Osteocyte (in vitro differentiated cells): ENCODE results near the gene YBX2. TPM values are rescaled to one million over a fixed set of nuclear protein-coding genes. Genes with fewer than 3 reads are reported as not detected.
A peak's percentile ranks its signal among the peaks of the same experiment; 100 is the strongest.

Experiments
- DNase-seq: peaks from one replicate; pipeline ENCODE4 v3.0.0; 2021; ENCODE audit warnings: mixed read lengths; ENCODE audit not compliant: unreplicated experiment; ENCODE audit errors: extremely low spot score
- H3K27ac Mint-ChIP-seq: one replicate; pipeline ENCODE4 v1.8.0; 2021; ENCODE audit warnings: mild to moderate bottlenecking, mixed read lengths; ENCODE audit not compliant: unreplicated experiment
- H3K27me3 Mint-ChIP-seq: one replicate; pipeline ENCODE4 v1.8.0; 2021; ENCODE audit warnings: mixed read lengths; ENCODE audit not compliant: unreplicated experiment
- H3K36me3 Mint-ChIP-seq: one replicate; pipeline ENCODE4 v1.8.0; 2021; ENCODE audit warnings: mixed read lengths; ENCODE audit not compliant: unreplicated experiment
- H3K4me1 Mint-ChIP-seq: one replicate; pipeline ENCODE4 v1.8.0; 2021; ENCODE audit warnings: mixed read lengths; ENCODE audit not compliant: unreplicated experiment
- H3K4me3 Mint-ChIP-seq: one replicate; pipeline ENCODE4 v1.8.0; 2021; ENCODE audit warnings: mild to moderate bottlenecking, moderate library complexity, mixed read lengths; ENCODE audit not compliant: unreplicated experiment
- H3K9me3 Mint-ChIP-seq: one replicate; pipeline ENCODE4 v1.8.0; 2021; ENCODE audit warnings: mixed read lengths; ENCODE audit not compliant: unreplicated experiment
- total RNA-seq: library from RNA; stranded (reverse); gene quantifications from 2 replicates; pipeline ENCODE4 v1.2.1, GENCODE V29; 2021
- TF ChIP-seq, protein P1 (sequence below): fragments of 200-600 bp; sonication (generic); IDR thresholded peaks from 2 replicates; pipeline ENCODE4 v1.5.0; 2021; ENCODE audit warnings: antibody characterized with exemption, mild to moderate bottlenecking, moderate library complexity

YBX2 gene
- total RNA-seq, 1 donor from 2014 or later: 0.40 TPM

DNA sequence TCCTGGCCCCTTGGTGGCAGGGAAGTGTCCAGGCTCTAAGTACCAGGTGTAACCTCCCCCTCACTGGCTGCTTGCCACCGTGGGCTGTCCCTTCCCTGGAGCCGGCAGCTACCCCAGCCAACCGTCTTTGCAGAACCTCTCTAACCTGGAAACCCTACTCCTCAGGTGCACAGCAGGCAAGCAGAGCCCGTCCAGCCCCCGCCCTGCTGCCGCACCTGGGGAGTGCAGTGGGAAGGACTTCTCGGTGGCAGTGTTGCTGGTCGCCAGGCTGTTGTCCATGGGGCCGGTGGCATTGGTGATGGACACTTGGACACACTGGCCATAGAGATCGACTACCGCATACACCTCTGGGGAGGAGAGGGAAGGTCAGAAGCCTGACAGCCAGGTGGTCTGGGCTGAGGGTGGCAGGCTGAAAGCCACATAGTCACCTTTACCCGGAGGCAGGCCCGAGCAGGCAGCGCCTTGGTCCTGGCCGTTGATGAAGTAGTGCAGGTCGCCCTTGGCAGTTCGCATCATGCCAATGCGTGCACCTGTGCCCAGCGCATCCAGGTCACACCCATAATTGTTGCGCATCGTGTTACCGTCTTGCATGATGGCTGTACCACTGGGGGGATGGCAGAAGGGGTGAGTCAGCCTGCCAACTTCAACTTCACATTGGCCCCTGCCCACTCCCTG is 28.2 kb upstream of the YBX2 start:
- no peak for DNase-seq
- no peak overlapping the region for H3K27ac Mint-ChIP-seq
- TF ChIP-seq, protein P1, sequence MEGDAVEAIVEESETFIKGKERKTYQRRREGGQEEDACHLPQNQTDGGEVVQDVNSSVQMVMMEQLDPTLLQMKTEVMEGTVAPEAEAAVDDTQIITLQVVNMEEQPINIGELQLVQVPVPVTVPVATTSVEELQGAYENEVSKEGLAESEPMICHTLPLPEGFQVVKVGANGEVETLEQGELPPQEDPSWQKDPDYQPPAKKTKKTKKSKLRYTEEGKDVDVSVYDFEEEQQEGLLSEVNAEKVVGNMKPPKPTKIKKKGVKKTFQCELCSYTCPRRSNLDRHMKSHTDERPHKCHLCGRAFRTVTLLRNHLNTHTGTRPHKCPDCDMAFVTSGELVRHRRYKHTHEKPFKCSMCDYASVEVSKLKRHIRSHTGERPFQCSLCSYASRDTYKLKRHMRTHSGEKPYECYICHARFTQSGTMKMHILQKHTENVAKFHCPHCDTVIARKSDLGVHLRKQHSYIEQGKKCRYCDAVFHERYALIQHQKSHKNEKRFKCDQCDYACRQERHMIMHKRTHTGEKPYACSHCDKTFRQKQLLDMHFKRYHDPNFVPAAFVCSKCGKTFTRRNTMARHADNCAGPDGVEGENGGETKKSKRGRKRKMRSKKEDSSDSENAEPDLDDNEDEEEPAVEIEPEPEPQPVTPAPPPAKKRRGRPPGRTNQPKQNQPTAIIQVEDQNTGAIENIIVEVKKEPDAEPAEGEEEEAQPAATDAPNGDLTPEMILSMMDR: no peak
- no peaks in the 10 kb centered on the region for H3K27me3 Mint-ChIP-seq
- peaks cover 15% of the 10 kb centered on the region for H3K36me3 Mint-ChIP-seq
- H3K9me3 Mint-ChIP-seq: no peaks in the 10 kb centered on the region
- H3K4me3 Mint-ChIP-seq: no peak overlapping the region
- H3K4me1 Mint-ChIP-seq: peaks cover 1% of the 10 kb centered on the region

DNA sequence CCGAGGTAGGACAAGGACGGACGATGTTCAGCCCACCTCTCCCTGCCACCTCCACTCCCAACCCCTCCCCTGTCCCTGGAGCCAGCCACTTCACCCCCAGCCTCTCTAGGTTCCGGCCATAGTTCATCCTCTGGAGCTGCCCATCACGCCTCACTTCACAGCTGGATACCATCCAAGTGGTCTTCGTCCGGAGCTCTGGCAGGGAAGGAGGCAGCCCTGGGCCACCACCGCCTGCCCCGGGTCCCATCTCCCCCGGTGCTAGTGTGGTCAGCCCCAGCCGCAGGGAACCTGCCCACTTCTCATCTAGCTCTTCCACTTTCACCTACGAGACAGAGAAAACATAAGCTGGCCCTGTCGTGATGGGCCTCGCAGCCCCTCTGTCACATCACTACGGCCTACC is 27.0 kb upstream of the YBX2 start:
- peaks cover 20% of the 10 kb centered on the region for H3K36me3 Mint-ChIP-seq
- DNase-seq: no peak
- no peak overlapping the region for H3K27ac Mint-ChIP-seq
- H3K27me3 Mint-ChIP-seq: no peaks in the 10 kb centered on the region
- peaks cover under 1% of the 10 kb centered on the region for H3K4me1 Mint-ChIP-seq
- TF ChIP-seq, protein P1: no peak
- no peak overlapping the region for H3K4me3 Mint-ChIP-seq
- no peaks in the 10 kb centered on the region for H3K9me3 Mint-ChIP-seq

GRCh38 chr17:7318121-7318860 is 23.9 kb upstream of the YBX2 start:
- Mint-ChIP-seq H3K4me3 (no peak overlapping the region), H3K27ac (no peak overlapping the region), H3K27me3 (no peaks in the 10 kb centered on the region), H3K36me3 (peaks cover 23% of the 10 kb centered on the region), H3K9me3 (no peaks in the 10 kb centered on the region), H3K4me1 (peaks cover 15% of the 10 kb centered on the region)
- TF ChIP-seq, protein P1: no peak
- DNase-seq: no peak

DNA sequence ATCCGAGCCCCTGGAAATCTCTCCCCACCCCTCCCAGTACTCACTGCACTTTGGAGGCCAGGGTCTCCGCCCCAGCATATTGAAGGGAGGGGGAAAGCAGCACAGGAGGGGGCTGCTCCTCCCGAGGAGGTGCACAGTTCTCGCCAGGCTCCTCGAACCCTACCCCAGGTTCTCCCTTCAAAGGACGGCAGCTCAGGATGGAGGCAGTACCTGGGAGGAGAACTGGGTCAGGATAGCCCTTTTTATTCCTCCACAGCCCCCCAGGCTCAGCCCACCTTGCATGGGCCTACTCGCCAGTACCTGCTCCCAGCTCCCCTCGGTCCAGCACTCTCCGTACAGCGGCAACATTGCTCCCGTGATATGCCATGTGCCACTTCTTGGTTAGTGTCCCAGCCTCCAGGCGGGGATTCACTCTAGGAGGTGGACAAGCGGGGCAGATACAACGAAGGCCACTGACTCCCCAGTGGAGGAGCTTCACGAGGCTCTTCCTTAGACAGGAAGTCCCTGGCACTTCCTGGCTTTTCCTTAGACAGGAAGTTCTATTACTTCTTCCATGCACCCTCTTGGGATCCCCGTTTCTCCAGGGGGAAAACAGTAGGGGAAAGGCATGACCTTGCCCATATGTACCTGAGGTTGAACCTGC is 22.8 kb upstream of the YBX2 start:
- Mint-ChIP-seq H3K36me3 (peaks cover 31% of the 10 kb centered on the region), H3K4me1 (peaks cover 23% of the 10 kb centered on the region), H3K27me3 (no peaks in the 10 kb centered on the region), H3K27ac (peak overlapping the region; percentile 18), H3K4me3 (peak overlapping the region; percentile 54), H3K9me3 (no peaks in the 10 kb centered on the region)
- no peak for DNase-seq
- TF ChIP-seq, protein P1: no peak
